Testis (tissue), 2 donors: ENCODE measurements around the gene TMEM107.

Source experiments
- POLR2A ChIP-seq: fragments of 450-650 bp; IDR thresholded peaks from one replicate; pipeline ENCODE4 v1.6.1; 2017; ENCODE audit warnings: antibody characterized with exemption, mild to moderate bottlenecking, moderate library complexity
- TF ChIP-seq, protein P1 (sequence below), 3 experiments: fragments of 450-650 bp in 2 of 3; fragments of 200-600 bp in 1 of 3; sonication (generic) in 1 of 3; IDR thresholded peaks; one replicate each; pipeline ENCODE4 v1.5.1; 2016 to 2019; ENCODE audit warnings: antibody characterized with exemption in 3 of 3, mild to moderate bottlenecking in 2 of 3, moderate library complexity in 1 of 3

DNA sequence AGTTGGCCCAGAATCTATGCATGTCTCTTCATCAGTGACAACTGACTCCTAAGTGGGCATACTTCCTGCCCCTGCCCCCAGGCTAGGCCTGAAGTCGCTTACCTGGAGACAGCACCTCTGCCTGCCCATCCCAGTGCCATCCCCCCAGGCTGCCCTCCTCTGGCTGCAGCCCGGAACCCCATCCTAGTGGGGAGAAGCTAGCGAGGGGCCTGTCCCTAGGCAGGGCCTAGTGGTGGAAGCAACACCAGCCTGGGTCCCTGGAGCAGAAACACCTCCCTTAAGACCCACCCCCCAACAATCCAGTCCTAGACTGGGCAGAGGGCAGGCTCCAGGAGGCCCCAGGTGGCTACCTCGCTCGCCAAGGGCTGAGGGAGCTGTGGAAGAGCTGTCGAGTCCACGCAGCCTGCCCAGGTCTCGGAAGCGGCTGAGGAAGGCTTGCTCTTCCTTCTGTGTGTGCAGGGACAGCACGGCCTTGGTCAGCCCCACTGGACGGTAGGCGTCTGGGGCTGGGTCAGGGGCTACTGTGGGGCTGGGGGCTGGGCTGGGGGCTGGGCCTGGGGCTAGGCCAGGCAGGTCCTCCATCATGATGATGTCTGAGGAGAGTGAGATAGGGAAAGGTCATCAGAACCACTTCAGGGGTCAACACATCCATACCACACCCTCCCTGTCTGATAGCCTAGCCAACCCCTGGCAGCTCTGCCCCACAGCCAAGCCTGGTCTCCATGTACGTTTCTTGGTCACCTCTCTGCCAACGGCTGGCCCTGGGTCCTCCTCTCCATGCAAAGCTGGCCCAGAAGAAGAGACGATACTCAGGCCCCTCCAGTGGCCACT is 31.6 kb downstream of the TMEM107 start:
- TF ChIP-seq, protein P1, sequence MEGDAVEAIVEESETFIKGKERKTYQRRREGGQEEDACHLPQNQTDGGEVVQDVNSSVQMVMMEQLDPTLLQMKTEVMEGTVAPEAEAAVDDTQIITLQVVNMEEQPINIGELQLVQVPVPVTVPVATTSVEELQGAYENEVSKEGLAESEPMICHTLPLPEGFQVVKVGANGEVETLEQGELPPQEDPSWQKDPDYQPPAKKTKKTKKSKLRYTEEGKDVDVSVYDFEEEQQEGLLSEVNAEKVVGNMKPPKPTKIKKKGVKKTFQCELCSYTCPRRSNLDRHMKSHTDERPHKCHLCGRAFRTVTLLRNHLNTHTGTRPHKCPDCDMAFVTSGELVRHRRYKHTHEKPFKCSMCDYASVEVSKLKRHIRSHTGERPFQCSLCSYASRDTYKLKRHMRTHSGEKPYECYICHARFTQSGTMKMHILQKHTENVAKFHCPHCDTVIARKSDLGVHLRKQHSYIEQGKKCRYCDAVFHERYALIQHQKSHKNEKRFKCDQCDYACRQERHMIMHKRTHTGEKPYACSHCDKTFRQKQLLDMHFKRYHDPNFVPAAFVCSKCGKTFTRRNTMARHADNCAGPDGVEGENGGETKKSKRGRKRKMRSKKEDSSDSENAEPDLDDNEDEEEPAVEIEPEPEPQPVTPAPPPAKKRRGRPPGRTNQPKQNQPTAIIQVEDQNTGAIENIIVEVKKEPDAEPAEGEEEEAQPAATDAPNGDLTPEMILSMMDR (IDR thresholded peaks at IDR 0.05): no peak
- no peak for TF ChIP-seq POLR2A
